Activated CD8-positive, alpha-beta memory T cell treated with anti-CD3 and anti-CD28 coated beads, Interleukin-2, amount 10 ng/mL, durations not matched to agents 7 days and 5 days (primary cell): Measurements from ENCODE around the gene CLCN2. TPM values are rescaled to one million over a fixed set of nuclear protein-coding genes. Genes with fewer than 3 reads are reported as not detected.

Experiments used
- ATAC-seq: fragments of 150-1000 bp; cut with Tn5 transposase; one replicate; pipeline ENCODE4 v1.10.0; 2021; ENCODE audit warnings: moderate library complexity
- CTCF ChIA-PET: fragments of 350-600 bp; sonication (Branson Sonifier 250); formaldehyde crosslinking; loops from one replicate; lab custom pipeline; 2021; ENCODE audit warnings: antibody characterized with exemption; lab: Charles Lee
- DNase-seq: peaks from one replicate; pipeline ENCODE4 v3.0.0-alpha.2; 2020
- H3K27ac Mint-ChIP-seq: one replicate; pipeline ENCODE4 v1.8.0; 2021; ENCODE audit warnings: mild to moderate bottlenecking, mixed read lengths
- H3K27me3 Mint-ChIP-seq: one replicate; pipeline ENCODE4 v1.8.0; 2021; ENCODE audit warnings: mixed read lengths
- H3K36me3 Mint-ChIP-seq: one replicate; pipeline ENCODE4 v1.8.0; 2021; ENCODE audit warnings: mild to moderate bottlenecking, mixed read lengths
- H3K4me1 Mint-ChIP-seq: one replicate; pipeline ENCODE4 v1.8.0; 2021; ENCODE audit warnings: mixed read lengths
- H3K4me3 Mint-ChIP-seq: one replicate; pipeline ENCODE4 v1.8.0; 2021; ENCODE audit warnings: mild to moderate bottlenecking, moderate library complexity, mixed read lengths
- H3K9me3 Mint-ChIP-seq: one replicate; pipeline ENCODE4 v1.8.0; 2022; ENCODE audit warnings: low read depth, mixed read lengths
- total RNA-seq, 2 experiments: library from RNA; stranded (reverse); gene quantifications; one replicate each; pipeline ENCODE4 v1.2.3, GENCODE V29; 2021

CLCN2 gene
- total RNA-seq, 2 experiments from 2014 or later, result 3.4 to 4.1 TPM

DNA sequence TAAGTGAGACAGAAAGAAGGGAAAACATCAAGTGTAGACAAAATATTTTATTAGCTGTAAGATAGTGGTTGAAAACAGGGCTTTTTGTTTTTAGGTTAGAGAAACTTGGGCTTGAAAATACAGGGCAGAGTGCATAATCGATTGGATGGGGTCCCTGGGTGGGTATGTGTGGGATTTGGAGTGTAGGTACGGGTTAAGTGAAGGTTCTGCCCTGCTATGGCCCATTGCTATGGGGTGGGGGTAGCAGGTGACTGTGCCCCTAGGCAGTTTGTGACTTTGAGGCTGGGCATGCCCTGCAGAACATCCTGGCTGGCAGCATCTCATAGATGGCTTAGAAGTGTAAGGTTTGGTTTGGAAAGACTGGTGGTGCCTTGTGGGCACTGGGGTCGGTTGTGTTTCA, 27.7 kb downstream of the CLCN2 start:
- peaks cover 48% of the 10 kb centered on the region for H3K36me3 Mint-ChIP-seq

DNA sequence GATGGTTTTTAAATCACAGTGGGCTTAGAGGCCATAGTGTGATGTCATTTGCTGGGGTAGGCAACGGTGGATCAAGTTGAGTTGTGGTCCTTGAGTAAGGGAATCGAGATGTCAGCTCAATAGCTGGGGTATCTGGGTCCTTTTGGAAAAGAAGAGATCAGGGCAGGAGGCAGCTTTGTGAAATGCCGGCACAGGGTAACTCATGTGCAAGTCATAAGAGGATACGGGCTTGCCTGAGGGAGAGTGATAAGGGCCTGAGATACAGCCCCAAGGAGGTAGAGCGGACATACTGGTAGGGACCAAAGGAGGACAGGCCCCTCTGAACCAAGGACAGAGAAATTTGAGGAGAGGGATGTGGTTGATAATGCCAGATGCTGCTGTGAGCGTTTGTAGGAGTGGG, 28.2 kb downstream of the CLCN2 start:
- CTCF ChIA-PET, result no interaction called here
- H3K4me3 Mint-ChIP-seq, result no peak overlapping the region
- ATAC-seq (no peak), DNase-seq (no peak)
- H3K27ac Mint-ChIP-seq, result peak overlapping the region; percentile 82
- H3K27me3 Mint-ChIP-seq, result no peaks in the 10 kb centered on the region
- H3K9me3 Mint-ChIP-seq, result no peaks in the 10 kb centered on the region
- H3K4me1 Mint-ChIP-seq, result peaks cover 49% of the 10 kb centered on the region
- H3K36me3 Mint-ChIP-seq, result peaks cover 53% of the 10 kb centered on the region

More for the DNA sequence above, 27.7 kb downstream of the CLCN2 start:
- ATAC-seq (no peak), DNase-seq (no peak)
- H3K4me3 Mint-ChIP-seq, result no peak overlapping the region
- H3K4me1 Mint-ChIP-seq, result peaks cover 49% of the 10 kb centered on the region
- no peaks in the 10 kb centered on the region for H3K9me3 Mint-ChIP-seq
- H3K27ac Mint-ChIP-seq, result peak overlapping the region; percentile 82
- CTCF ChIA-PET, result no interaction called here
- no peaks in the 10 kb centered on the region for H3K27me3 Mint-ChIP-seq

DNA sequence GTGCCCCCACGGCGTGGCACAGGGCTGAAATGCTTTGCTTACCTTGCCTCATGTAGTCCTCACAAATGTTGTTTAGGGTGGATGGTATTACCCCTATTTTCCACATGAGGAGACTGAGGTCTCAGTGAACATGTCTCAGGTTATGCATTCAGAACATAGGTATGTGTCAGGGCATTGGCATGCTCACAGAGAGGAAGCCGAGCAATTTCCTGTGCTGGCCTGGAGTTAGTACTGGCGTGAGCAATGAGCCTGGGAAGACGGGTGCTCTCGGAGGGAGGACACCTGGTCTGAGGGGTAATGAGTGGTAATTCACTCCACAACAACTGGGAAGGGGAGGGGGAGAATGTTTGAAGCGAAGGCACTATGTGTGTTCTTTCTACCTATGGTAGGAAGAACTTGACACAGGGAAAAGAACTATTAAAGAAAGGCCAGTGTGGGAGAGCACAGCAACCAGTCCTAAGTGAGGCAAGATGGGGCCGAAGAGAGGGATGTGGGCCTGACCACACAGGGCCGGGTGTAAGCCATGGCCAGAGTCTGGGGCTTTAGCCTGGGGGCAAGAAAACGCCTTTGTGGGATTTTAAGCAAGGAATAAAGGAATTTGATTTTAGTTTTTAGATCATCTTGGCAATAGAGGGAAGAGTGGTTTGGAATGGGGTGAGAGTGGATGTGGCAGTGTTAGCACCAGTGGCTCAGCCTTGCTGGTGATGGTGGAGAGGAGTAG, 28.9 kb downstream of the CLCN2 start:
- Mint-ChIP-seq H3K27me3 (no peaks in the 10 kb centered on the region), H3K36me3 (peaks cover 58% of the 10 kb centered on the region), H3K4me3 (no peak overlapping the region), H3K9me3 (no peaks in the 10 kb centered on the region), H3K4me1 (peaks cover 47% of the 10 kb centered on the region), H3K27ac (peak overlapping the region; percentile 82)
- DNase-seq (no peak), ATAC-seq (no peak)
- CTCF ChIA-PET, result no interaction called here

DNA sequence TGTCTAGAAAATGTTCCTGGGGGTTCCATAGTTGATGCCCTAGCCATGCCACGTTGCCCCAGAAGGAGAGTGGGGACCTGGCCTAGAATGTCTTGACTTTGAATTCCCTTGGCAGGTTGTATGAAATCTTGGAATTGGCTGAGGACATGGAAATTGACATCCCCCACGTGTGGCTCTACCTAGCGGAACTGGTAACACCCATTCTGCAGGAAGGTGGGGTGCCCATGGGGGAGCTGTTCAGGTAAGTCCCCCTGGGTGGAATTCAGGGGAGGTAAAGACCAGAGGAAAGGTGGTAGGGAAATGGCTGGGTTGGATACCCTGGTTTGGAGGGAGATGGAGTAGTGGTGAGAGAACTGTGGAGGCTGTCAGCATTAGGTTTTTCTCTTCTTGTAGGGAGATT, 32.9 kb downstream of the CLCN2 start:
- H3K4me3 Mint-ChIP-seq, result no peak overlapping the region
- no peak for ATAC-seq
- H3K9me3 Mint-ChIP-seq, result no peaks in the 10 kb centered on the region
- peaks cover 24% of the 10 kb centered on the region for H3K4me1 Mint-ChIP-seq
- CTCF ChIA-PET, result no interaction called here
- no peak overlapping the region for H3K27ac Mint-ChIP-seq
- peaks cover 83% of the 10 kb centered on the region for H3K36me3 Mint-ChIP-seq
- no peak for DNase-seq
- no peaks in the 10 kb centered on the region for H3K27me3 Mint-ChIP-seq

DNA sequence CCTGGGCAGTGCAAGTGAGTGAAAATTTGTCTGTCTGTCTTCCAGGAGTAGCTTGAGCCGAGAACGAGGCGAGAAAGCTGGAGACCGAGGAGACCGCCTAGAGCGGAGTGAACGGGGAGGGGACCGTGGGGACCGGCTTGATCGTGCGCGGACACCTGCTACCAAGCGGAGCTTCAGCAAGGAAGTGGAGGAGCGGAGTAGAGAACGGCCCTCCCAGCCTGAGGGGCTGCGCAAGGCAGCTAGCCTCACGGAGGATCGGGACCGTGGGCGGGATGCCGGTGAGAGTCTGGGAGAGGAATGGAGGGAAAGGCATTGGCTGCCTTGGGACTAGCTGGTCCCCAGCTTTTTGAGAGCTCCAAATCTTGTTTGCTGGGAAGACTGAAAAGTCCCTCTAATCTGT, 34.2 kb downstream of the CLCN2 start:
- H3K27me3 Mint-ChIP-seq, result no peaks in the 10 kb centered on the region
- ATAC-seq (no peak), DNase-seq (no peak)
- no peak overlapping the region for H3K4me3 Mint-ChIP-seq
- no peaks in the 10 kb centered on the region for H3K9me3 Mint-ChIP-seq
- peaks cover 81% of the 10 kb centered on the region for H3K36me3 Mint-ChIP-seq
- H3K27ac Mint-ChIP-seq, result no peak overlapping the region
- H3K4me1 Mint-ChIP-seq, result peaks cover 10% of the 10 kb centered on the region
- CTCF ChIA-PET, result interaction anchor here (1.4 kb wide), 1 partner anchor 12 kb away, joined by 3 read pairs; no protein-coding TSS in a partner anchor

DNA sequence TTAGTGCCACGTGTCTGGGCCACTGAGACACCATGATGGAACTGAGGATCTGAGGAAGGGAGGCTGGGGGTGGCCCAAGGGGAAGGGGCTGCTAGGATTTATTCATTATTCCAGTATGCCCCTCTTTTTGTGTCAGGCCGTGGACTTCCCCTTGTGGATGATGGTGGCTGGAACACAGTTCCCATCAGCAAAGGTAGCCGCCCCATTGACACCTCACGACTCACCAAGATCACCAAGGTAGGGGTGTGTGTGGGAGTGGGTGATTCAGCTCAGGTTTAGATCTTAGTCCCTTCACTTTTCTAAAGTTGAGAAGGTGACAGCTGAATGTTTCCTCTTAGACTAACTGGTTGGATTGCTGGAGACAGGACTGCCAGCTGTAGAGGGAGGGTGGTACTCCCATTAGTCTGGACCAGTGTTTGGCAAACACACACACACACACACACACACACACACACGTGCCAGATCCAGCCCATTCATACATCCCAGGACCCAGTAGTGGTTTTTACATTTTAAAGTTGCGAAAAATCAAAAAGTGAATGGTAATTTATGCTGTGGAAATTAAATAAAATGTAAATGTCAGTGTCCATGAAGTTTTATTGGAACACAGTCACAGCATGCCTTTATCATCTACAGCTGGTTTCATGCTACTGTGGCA, 35.6 kb downstream of the CLCN2 start:
- H3K4me1 Mint-ChIP-seq, result peaks cover 3% of the 10 kb centered on the region
- DNase-seq, result no peak

DNA sequence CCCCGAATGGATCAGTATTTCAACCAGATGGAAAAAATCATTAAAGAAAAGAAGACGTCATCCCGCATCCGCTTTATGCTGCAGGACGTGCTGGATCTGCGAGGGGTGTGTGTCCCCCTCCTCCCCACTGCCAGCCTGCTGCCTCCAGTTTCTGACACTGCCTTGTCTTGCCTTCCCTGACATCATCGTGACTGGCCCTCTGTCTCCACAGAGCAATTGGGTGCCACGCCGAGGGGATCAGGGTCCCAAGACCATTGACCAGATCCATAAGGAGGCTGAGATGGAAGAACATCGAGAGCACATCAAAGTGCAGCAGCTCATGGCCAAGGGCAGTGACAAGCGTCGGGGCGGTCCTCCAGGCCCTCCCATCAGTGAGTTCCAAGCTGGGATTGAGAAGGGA, 36.1 kb downstream of the CLCN2 start:
- ATAC-seq (no peak), DNase-seq (no peak)
- no peaks in the 10 kb centered on the region for H3K27me3 Mint-ChIP-seq
- no peak overlapping the region for H3K27ac Mint-ChIP-seq
- CTCF ChIA-PET, result no interaction called here
- H3K4me1 Mint-ChIP-seq, result peaks cover 3% of the 10 kb centered on the region
- H3K9me3 Mint-ChIP-seq, result no peaks in the 10 kb centered on the region
- no peak overlapping the region for H3K4me3 Mint-ChIP-seq
- peaks cover 80% of the 10 kb centered on the region for H3K36me3 Mint-ChIP-seq

More for the DNA sequence above, 35.6 kb downstream of the CLCN2 start:
- no peaks in the 10 kb centered on the region for H3K27me3 Mint-ChIP-seq
- H3K9me3 Mint-ChIP-seq, result no peaks in the 10 kb centered on the region
- no peak overlapping the region for H3K4me3 Mint-ChIP-seq
- no peak for ATAC-seq
- CTCF ChIA-PET, result no interaction called here
- H3K27ac Mint-ChIP-seq, result no peak overlapping the region
- H3K36me3 Mint-ChIP-seq, result peaks cover 80% of the 10 kb centered on the region

DNA sequence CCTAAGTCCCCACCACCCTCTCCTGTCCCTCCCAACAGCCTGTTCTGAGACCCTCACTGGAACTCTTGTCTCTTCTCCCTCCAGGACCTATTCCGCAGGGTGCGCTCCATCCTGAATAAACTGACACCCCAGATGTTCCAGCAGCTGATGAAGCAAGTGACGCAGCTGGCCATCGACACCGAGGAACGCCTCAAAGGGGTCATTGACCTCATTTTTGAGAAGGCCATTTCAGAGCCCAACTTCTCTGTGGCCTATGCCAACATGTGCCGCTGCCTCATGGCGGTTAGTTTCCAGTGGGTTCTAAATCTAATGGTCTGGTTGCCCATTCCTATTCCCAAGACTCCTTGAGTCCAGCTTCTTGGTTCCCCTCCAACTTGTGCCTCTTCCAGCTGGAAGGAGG, 37.7 kb downstream of the CLCN2 start:
- H3K4me3 Mint-ChIP-seq, result no peak overlapping the region
- DNase-seq (no peak), ATAC-seq (no peak)
- no peaks in the 10 kb centered on the region for H3K9me3 Mint-ChIP-seq
- H3K4me1 Mint-ChIP-seq, result peaks cover 9% of the 10 kb centered on the region
- H3K27ac Mint-ChIP-seq, result no peak overlapping the region
- no peaks in the 10 kb centered on the region for H3K27me3 Mint-ChIP-seq
- CTCF ChIA-PET, result no interaction called here
- H3K36me3 Mint-ChIP-seq, result peaks cover 75% of the 10 kb centered on the region

DNA sequence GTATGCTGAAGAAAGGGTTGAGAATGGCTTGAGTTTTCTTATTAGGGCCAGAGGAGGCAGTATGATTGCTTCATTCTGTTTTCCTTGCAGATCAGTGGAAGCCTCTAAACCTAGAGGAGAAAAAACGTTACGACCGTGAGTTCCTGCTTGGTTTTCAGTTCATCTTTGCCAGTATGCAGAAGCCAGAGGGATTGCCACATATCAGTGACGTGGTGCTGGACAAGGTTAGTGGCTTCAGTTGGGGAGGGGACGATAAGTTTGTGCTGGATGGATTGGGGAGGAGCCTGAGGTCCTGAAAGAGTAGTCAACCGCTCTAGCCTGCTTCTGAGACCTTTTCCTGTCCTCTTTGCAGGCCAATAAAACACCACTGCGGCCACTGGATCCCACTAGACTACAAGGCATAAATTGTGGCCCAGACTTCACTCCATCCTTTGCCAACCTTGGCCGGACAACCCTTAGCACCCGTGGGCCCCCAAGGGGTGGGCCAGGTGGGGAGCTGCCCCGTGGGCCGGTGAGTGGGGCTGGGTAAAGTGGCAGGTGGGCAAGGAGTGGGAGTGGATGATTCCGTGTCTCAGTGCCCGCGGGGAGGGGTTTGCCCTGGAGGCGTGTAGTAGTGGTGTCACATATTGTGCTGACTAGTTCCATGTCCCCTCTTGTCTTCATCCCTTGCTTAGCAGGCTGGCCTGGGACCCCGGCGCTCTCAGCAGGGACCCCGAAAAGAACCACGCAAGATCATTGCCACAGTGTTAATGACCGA, 38.5 kb downstream of the CLCN2 start:
- Mint-ChIP-seq H3K36me3 (peaks cover 72% of the 10 kb centered on the region), H3K27me3 (no peaks in the 10 kb centered on the region), H3K9me3 (no peaks in the 10 kb centered on the region), H3K4me1 (peaks cover 12% of the 10 kb centered on the region), H3K4me3 (no peak overlapping the region), H3K27ac (no peak overlapping the region)
- no peak for DNase-seq
- CTCF ChIA-PET, result no interaction called here
- ATAC-seq, result no peak

DNA sequence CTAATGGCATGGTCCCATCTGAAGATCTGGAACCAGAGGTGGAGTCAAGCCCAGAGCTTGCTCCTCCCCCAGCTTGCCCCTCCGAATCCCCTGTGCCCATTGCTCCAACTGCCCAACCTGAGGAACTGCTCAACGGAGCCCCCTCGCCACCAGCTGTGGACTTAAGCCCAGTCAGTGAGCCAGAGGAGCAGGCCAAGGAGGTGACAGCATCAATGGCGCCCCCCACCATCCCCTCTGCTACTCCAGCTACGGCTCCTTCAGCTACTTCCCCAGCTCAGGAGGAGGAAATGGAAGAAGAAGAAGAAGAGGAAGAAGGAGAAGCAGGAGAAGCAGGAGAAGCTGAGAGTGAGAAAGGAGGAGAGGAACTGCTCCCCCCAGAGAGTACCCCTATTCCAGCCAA, 39.7 kb downstream of the CLCN2 start:
- ATAC-seq, result no peak
- no peaks in the 10 kb centered on the region for H3K27me3 Mint-ChIP-seq
- CTCF ChIA-PET, result no interaction called here
- H3K9me3 Mint-ChIP-seq, result no peaks in the 10 kb centered on the region
- no peak overlapping the region for H3K4me3 Mint-ChIP-seq
- H3K36me3 Mint-ChIP-seq, result peaks cover 70% of the 10 kb centered on the region
- no peak overlapping the region for H3K27ac Mint-ChIP-seq
- peaks cover 25% of the 10 kb centered on the region for H3K4me1 Mint-ChIP-seq
- DNase-seq, result no peak

DNA sequence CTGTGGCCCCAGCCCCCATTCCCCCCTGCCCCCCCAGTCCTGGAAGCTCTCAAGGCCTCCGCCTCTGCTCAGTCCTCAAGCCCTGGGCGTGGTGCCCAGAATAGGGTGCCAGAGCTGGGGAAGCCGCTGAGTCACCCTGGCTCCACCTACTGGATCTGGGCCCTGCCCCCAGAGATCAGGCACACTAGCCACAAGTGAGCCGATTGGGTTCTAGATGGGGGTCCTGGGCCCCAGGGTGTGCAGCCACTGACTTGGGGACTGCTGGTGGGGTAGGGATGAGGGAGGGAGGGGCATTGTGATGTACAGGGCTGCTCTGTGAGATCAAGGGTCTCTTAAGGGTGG, 41.3 kb downstream of the CLCN2 start:
- no peak for DNase-seq

DNA sequence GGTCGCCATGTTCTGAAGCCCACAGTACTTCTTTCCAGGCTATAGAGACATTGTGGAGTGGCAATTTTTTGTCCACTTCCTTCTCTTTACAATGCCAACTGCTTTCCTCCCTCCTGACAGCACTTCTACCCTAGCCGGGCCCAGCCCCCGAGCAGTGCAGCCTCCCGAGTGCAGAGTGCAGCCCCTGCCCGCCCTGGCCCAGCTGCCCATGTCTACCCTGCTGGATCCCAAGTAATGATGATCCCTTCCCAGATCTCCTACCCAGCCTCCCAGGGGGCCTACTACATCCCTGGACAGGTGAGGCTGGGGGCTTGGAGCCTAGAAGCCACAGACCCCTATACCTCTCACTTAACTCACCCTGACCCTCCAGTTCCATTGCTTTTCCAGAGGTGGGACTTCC, 44.2 kb downstream of the CLCN2 start:
- Mint-ChIP-seq H3K27ac (no peak overlapping the region), H3K9me3 (no peaks in the 10 kb centered on the region), H3K4me3 (peak overlapping the region; percentile 86), H3K36me3 (peaks cover 38% of the 10 kb centered on the region), H3K4me1 (peaks cover 30% of the 10 kb centered on the region), H3K27me3 (no peaks in the 10 kb centered on the region)
- ATAC-seq (no peak), DNase-seq (no peak)
- CTCF ChIA-PET, result interaction anchor here (1.7 to 1.9 kb wide), 3 partner anchors 11 to 54 kb away, joined by 4 to 6 read pairs (median 5); no protein-coding TSS in a partner anchor

More for the DNA sequence above, 41.3 kb downstream of the CLCN2 start:
- Mint-ChIP-seq H3K4me3 (no peak overlapping the region), H3K4me1 (peaks cover 29% of the 10 kb centered on the region), H3K27me3 (no peaks in the 10 kb centered on the region), H3K27ac (no peak overlapping the region), H3K9me3 (no peaks in the 10 kb centered on the region), H3K36me3 (peaks cover 61% of the 10 kb centered on the region)
- no peak for ATAC-seq
- CTCF ChIA-PET, result interaction anchor here (1.4 to 1.5 kb wide), 2 partner anchors 18 to 34 kb away, joined by 3 to 4 read pairs; partner anchors contain the start of gene FAM131A

DNA sequence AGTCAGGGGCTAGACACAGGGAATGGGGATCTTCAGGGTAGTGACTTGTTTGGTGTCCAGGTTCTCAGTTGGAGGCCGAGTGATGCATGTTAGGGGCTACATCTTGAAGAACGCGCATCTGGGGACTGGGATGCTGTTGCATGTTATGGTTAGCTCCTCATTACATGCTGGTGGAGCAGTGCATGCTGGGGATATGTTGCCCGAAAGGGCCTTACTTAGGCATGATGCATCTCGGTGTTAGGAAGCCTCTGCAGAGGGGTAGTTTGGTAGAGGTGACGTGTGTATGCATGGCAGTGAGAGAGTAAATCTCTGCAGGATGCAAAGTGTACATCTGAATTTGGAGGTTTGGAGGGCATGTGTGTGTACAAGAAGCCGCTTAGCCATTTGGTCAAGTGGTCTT, 44.6 kb downstream of the CLCN2 start:
- Mint-ChIP-seq H3K4me1 (peaks cover 30% of the 10 kb centered on the region), H3K27me3 (no peaks in the 10 kb centered on the region), H3K4me3 (peak overlapping the region; percentile 86), H3K9me3 (no peaks in the 10 kb centered on the region), H3K27ac (peak overlapping the region; percentile 87), H3K36me3 (peaks cover 37% of the 10 kb centered on the region)
- CTCF ChIA-PET, result interaction anchor here (1.7 to 1.9 kb wide), 3 partner anchors 11 to 55 kb away, joined by 4 to 6 read pairs (median 5); no protein-coding TSS in a partner anchor
- no peak for ATAC-seq
- DNase-seq, result no peak
